Posterior vena cava (tissue), 2 donors: Measurements from ENCODE around the gene TCF7. TPM values are rescaled to one million over a fixed set of nuclear protein-coding genes. Genes with fewer than 3 reads are reported as not detected.
A peak's percentile ranks its signal among the peaks of the same experiment; 100 is the strongest.

Experiments
- DNase-seq: peaks from one replicate; pipeline ENCODE4 v3.0.0-alpha.2; 2020; ENCODE audit warnings: low spot score
- intact Hi-C, 2 donors: fragments of 100-400 bp; cut with DNase I; formaldehyde crosslinking; loops; one replicate each; pipeline versions ENCODE4 v1.14.1 to v1.14.2; 2022 to 2023
- total RNA-seq, 2 donors: library from RNA; stranded (reverse); fragmentation: NEBNext Ultra II Directional; extraction: Animal tissue kit (Norgen Biotek cat#: 25700); gene quantifications; one replicate each; pipeline ENCODE4 v1.2.1, GENCODE V29; 2021
- donor health status: DM: yes; HTN: yes; CAD: no.
- donor health status: DM: yes; HTN: yes; CAD: no.

The TCF7 gene
- total RNA-seq, 2 donors from 2014 or later: 1.0 to 1.6 TPM

- intact Hi-C loops: no loop called here
- DNase-seq: peak; percentile 23
Observed at GRCh38 chr5:134088291-134088690, 26.2 kb upstream of the TCF7 start.

DNA sequence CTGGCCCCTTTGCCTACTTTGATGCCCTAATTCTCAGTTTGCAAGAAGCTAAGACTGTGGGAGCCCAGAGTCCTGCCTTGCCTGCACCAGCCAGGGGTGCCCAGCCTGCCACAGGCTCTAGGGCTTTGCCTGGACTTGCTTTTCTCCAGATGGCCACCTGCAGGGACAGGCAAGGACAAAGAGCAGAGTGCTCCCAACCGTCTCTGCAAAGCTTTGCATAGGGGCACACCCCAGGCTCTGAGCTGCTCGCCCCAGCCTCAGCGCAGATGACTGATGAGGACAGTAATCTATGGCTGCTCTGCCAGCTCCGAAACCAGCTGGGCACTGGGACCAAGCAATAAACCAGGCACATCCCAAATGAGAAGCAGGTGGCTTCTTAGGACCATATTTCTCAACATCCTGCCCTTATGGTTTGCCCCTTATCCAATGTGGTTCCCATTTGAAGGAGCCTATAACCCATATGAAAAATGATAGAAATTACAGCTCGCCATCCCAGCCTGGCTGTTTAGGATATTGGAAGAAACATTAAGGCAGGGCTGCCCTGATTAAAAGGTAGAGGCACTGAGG is 25.4 kb upstream of the TCF7 start:
- DNase-seq: peak; percentile 52
- intact Hi-C loops: no loop called here

- DNase-seq: peak; percentile 72
- intact Hi-C loops: no loop called here
Observed at GRCh38 chr5:134090522-134090921, 24.0 kb upstream of the TCF7 start.

DNA sequence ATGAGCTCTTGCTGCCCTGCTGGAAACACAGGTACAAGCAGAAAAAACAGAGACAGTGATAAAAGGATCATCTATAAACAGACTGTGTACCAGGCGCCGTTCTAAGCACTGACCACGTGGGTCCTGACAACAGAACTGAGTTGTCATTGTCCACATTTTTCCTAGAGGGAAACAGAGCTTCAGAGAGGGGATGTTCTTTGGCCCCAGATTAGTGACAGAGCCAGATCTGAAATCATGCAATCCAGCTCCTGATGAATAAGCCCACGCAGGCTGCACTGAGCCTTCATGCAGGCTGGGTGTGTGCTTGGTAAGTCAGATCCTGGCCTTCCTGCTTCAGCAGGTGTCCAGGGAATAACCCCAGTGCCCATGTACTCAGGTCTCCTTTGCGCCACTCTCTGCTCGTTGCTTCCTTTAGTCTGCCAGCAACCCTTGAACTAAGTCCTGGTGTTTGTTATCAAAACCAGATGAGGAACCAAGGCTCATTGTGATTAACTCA is 22.8 kb upstream of the TCF7 start:
- intact Hi-C loops: no loop called here
- DNase-seq: peak; percentile 41

DNA sequence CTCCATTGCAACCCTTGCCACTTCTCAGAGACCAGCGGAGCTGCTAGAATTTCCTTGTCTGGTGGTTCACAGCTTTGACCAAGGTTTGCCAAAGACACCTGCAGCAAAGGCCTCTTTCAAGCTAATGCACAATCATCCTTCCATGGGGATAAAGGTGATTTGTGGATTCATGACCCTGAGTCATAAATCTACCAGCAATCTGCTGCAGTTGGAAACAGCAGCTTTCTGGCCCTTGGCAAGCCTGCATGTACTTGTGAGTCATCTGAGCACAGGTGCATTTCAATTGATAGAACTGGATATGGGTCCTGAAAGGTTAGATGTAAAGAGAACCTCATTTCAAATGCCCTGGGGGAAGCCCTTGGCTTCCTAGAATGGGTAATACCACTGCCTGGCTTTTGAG is 21.6 kb upstream of the TCF7 start:
- peak; percentile 19 for DNase-seq
- intact Hi-C loops: no loop called here

GRCh38 chr5:134093351-134093750 is 21.1 kb upstream of the TCF7 start:
- DNase-seq: peak; percentile 59
- intact Hi-C loops: no loop called here

DNA sequence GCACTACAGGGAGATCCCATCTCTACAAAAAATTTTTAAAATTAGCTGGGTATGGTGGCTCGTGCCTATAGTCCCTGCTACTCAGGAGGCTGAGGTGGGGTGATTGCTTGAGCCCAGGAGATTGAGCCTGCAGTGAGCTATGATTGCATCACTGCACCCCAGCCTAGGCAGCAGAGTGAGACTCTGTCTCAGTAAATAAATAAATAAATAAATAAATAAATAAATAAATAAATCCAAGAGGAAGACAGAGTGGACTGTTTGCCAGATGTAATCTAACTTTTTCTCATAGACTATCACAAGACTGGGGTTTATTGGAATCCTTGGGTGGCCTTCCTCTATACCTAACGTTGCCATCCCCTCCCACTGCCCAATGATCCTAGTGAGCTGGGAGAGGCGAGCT is 19.2 kb upstream of the TCF7 start:
- intact Hi-C loops: loop anchor here in 1 of 2 donors (5.0 kb wide), 1 partner anchor 1952 kb away; no protein-coding TSS in a partner anchor
- no peak for DNase-seq

GRCh38 chr5:134095887-134096589 is 18.4 kb upstream of the TCF7 start:
- DNase-seq: no peak
- intact Hi-C loops: loop anchor here in 1 of 2 donors (5.0 kb wide), 1 partner anchor 1951 kb away; no protein-coding TSS in a partner anchor

DNA sequence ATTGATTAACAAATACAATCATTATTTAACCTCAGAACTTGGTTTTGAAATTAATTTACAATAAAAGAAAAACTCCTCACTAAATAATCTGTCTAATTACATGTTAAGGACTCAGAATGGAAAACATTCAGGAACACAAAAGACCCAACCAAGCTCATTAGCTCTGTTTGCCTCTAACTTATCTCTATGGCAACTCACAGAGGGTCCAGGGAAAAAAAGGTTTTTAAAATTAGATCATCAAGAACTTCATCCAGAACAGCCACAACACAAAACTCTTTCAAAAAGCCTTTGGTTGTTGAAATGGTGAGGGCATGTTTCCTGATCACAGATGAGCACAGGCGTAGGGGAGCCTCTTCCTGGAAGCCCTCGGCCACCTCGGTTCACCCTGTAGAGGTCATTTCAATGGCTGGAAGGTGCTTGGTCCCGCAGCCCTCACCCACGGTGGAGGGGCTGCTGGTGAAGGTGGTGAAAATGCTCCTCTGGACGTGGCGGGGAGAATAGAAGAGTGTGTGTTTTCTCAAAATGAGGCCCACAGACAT is 17.2 kb upstream of the TCF7 start:
- intact Hi-C loops: loop anchor here in 1 of 2 donors (5.0 kb wide), 1 partner anchor 1950 kb away; no protein-coding TSS in a partner anchor
- DNase-seq: no peak

DNA sequence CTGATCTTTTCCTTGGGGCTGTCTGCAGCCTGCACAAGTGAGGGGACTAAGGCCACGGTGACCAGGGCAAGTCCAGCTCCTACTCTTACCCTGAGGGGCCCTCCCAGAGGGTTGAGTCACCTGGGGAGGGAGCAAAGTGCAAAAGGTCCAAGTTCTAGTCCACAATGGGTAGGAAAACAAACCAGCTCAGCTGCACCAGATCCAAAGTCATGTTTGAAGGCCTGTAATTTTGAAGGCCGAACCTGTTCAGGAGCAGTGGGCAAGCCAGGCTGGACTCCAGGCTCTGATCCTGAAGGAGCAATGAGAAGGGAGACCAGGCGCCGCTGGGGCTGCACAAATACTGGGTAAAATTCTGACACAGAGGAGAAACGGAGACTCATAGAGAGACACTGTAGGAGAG is 15.8 kb upstream of the TCF7 start:
- no peak for DNase-seq
- intact Hi-C loops: loop anchor here in 1 of 2 donors (5.0 kb wide), 1 partner anchor 1949 kb away; no protein-coding TSS in a partner anchor

DNA sequence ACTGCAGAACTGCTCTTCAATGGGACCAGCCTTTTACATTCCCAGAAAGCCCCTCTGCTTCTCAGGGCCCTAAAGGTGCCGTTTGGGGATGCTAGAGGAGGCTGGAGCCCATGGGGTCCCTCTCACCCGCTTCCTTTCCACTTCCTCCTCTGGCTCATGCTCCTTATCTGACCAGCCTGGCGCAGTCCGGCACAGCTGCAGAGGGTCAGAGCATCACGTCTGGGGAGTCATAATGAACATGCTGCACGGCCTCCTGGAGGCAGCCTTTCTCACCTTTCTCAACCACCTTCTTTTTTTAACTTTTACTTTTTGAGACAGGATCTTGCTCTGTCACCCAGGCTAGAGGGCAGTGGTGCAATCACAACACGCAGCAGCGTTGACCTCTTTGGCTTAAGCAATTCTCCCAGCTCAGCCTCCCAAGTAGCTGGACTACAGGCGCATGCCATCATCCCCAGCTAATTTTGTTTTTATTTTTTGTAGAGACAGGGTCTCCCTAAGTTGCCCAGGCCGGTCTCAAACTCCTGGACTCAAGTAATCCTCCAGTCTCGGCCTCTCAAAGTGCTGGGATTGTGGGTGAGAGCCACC is 15.1 kb upstream of the TCF7 start:
- DNase-seq: no peak
- intact Hi-C loops: loop anchor here in 1 of 2 donors (5.0 kb wide), 1 partner anchor 1948 kb away; no protein-coding TSS in a partner anchor

GRCh38 chr5:134099939-134100282 is 14.6 kb upstream of the TCF7 start:
- no peak for DNase-seq
- intact Hi-C loops: loop anchor here in 1 of 2 donors (5.0 kb wide), 2 partner anchors 1778 to 1947 kb away; no protein-coding TSS in a partner anchor

DNA sequence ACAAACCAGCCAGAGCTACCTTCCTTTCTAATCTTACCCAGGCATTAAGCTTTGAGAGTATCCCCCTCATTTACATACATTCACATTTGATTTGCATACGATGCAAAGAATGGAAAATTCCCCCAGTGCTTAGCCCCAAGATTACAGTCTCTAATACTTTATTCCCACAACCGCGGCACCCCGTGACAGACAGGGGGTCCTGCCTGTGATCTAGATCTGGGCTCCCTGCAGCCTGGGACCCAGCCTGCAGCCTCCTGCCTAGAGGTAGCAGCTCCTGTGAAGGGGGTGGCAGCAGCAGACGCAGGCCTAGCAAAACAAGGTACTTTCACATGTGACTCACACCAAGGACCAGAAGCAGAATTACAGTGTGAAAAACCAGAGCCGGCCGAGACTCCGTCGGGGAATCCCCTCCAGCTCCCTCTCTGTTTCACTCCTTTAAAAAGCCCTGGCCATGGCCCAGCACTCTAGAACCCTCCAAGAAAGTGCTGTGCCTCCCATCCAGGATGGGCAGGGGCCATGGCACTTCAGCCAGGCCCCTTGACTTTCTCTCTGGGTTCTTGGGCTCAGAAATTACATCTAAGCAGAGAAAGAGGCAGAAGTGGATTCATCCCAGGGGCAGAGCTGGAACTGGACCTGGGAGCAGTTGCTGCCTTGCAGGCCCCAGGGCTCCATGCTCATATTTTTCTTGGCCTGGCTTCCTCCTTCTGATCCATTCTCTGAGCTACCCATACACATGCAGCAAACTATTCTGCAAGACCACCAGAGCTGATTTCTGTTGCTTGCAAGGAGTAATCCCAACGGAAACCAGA is 14.0 kb upstream of the TCF7 start:
- intact Hi-C loops: loop anchor here in 1 of 2 donors (5.0 kb wide), 1 partner anchor 1778 kb away; no protein-coding TSS in a partner anchor
- DNase-seq: no peak

GRCh38 chr5:134101686-134102439 is 12.6 kb upstream of the TCF7 start:
- no peak for DNase-seq
- intact Hi-C loops: loop anchor here in 1 of 2 donors (5.0 kb wide), 1 partner anchor 1780 kb away; no protein-coding TSS in a partner anchor

- no peak for DNase-seq
- intact Hi-C loops: loop anchor here in 1 of 2 donors (5.0 kb wide), 1 partner anchor 1781 kb away; no protein-coding TSS in a partner anchor
Observed at GRCh38 chr5:134103397-134103796, 11.1 kb upstream of the TCF7 start.

- intact Hi-C loops: loop anchor here in 1 of 2 donors (5.0 kb wide), 1 partner anchor 1782 kb away; no protein-coding TSS in a partner anchor
- DNase-seq: no peak
Observed at GRCh38 chr5:134103998-134104654, 10.4 kb upstream of the TCF7 start.

- intact Hi-C loops: no loop called here
- no peak for DNase-seq
Observed at GRCh38 chr5:134106991-134107701, 7.3 kb upstream of the TCF7 start.
